Nephron (organoid): Measurements from ENCODE around the gene QSOX2.
"Not testable (repeated sequence)": the region's sequence is repeated elsewhere in the genome, so short reads cannot be mapped to it uniquely, and the experiment has no call there.

Experiments used
- H3K27ac Mint-ChIP-seq, 3 experiments: 2 replicates each; pipeline ENCODE4 v1.8.0; 2020; ENCODE audit warnings: mixed read lengths in 3 of 3, mild to moderate bottlenecking in 2 of 3, moderate library complexity in 1 of 3
- H3K27me3 Mint-ChIP-seq: 2 replicates; pipeline ENCODE4 v1.8.0; 2021; ENCODE audit warnings: low read depth, mild to moderate bottlenecking, moderate library complexity, mixed read lengths
- H3K36me3 Mint-ChIP-seq: 2 replicates; pipeline ENCODE4 v1.8.0; 2020; ENCODE audit warnings: low read depth, mixed read lengths
- H3K4me1 Mint-ChIP-seq: 2 replicates; pipeline ENCODE4 v1.8.0; 2020; ENCODE audit warnings: mixed read lengths
- H3K4me3 Mint-ChIP-seq, 3 experiments: 2 replicates each; pipeline ENCODE4 v1.8.0; 2020; ENCODE audit warnings: mild to moderate bottlenecking in 3 of 3, mixed read lengths in 3 of 3, moderate library complexity in 2 of 3
- H3K9me3 Mint-ChIP-seq: 2 replicates; pipeline ENCODE4 v1.8.0; 2020; ENCODE audit warnings: mixed read lengths
- CTCF ChIP-seq, 3 experiments: fragments of 200-600 bp; sonication (generic); IDR thresholded peaks; one replicate each; pipeline ENCODE4 v1.5.0; 2021; ENCODE audit warnings: antibody characterized with exemption in 3 of 3; ENCODE audit not compliant: unreplicated experiment in 3 of 3

QSOX2 gene

GRCh38 chr9:136239135-136239982 lies 6.3 kb downstream of the QSOX2 start:
- H3K9me3 Mint-ChIP-seq, result no peaks in the 10 kb centered on the region
- H3K4me1 Mint-ChIP-seq, result peaks cover 19% of the 10 kb centered on the region

GRCh38 chr9:136238342-136238732 lies 7.3 kb downstream of the QSOX2 start:
- Mint-ChIP-seq H3K27ac (no peak overlapping the region), H3K4me1 (peaks cover 12% of the 10 kb centered on the region)

More at GRCh38 chr9:136239135-136239982, 6.3 kb downstream of the QSOX2 start:
- TF ChIP-seq CTCF (IDR thresholded peaks at IDR 0.05; ENCODE audit: unreplicated experiment in 3 of 3), result no peak
- Mint-ChIP-seq H3K36me3 (peaks cover 4% of the 10 kb centered on the region), H3K27ac (no peak overlapping the region), H3K4me3 (no peak overlapping the region), H3K27me3 (no peaks in the 10 kb centered on the region)

GRCh38 chr9:136237486-136238341 lies 7.9 kb downstream of the QSOX2 start:
- H3K27me3 Mint-ChIP-seq, result no peaks in the 10 kb centered on the region
- H3K4me1 Mint-ChIP-seq, result peaks cover 11% of the 10 kb centered on the region
- H3K36me3 Mint-ChIP-seq, result peaks cover 8% of the 10 kb centered on the region
- no peak overlapping the region for H3K27ac Mint-ChIP-seq
- no peak overlapping the region for H3K4me3 Mint-ChIP-seq
- TF ChIP-seq CTCF (IDR thresholded peaks at IDR 0.05; ENCODE audit: unreplicated experiment in 3 of 3), result no peak
- H3K9me3 Mint-ChIP-seq, result no peaks in the 10 kb centered on the region

More at GRCh38 chr9:136238342-136238732, 7.3 kb downstream of the QSOX2 start:
- H3K9me3 Mint-ChIP-seq, result no peaks in the 10 kb centered on the region
- no peak for TF ChIP-seq CTCF (IDR thresholded peaks at IDR 0.05; ENCODE audit: unreplicated experiment in 3 of 3)
- H3K27me3 Mint-ChIP-seq, result no peaks in the 10 kb centered on the region
- peaks cover 6% of the 10 kb centered on the region for H3K36me3 Mint-ChIP-seq
- H3K4me3 Mint-ChIP-seq, result no peak overlapping the region

GRCh38 chr9:136236471-136237410 lies 8.9 kb downstream of the QSOX2 start:
- not testable (repeated sequence) for H3K27me3 Mint-ChIP-seq, H3K36me3 Mint-ChIP-seq, H3K27ac Mint-ChIP-seq, H3K4me3 Mint-ChIP-seq, H3K9me3 Mint-ChIP-seq
- peaks cover 11% of the 10 kb centered on the region for H3K4me1 Mint-ChIP-seq

GRCh38 chr9:136235709-136236455 lies 9.7 kb downstream of the QSOX2 start:
- H3K27ac Mint-ChIP-seq, result no peak overlapping the region
- peaks cover 8% of the 10 kb centered on the region for H3K36me3 Mint-ChIP-seq
- TF ChIP-seq CTCF (IDR thresholded peaks at IDR 0.05; ENCODE audit: unreplicated experiment in 3 of 3), result no peak
- H3K9me3 Mint-ChIP-seq, result no peaks in the 10 kb centered on the region
- no peaks in the 10 kb centered on the region for H3K27me3 Mint-ChIP-seq
- H3K4me3 Mint-ChIP-seq, result no peak overlapping the region
- H3K4me1 Mint-ChIP-seq, result peaks cover 17% of the 10 kb centered on the region
